Tongue (tissue), 2 donors: Measurements from ENCODE around the gene MYO7A. TPM values are rescaled to one million over a fixed set of nuclear protein-coding genes. Genes with fewer than 3 reads are reported as not detected.
"Not testable (repeated sequence)": the region's sequence is repeated elsewhere in the genome, so short reads cannot be mapped to it uniquely, and the experiment has no call there.

ENCODE experiments used
- DNase-seq: peaks from one replicate; pipeline ENCODE4 v3.0.0-alpha.2; 2015
- total RNA-seq: library from RNA; depleted of rRNA; stranded (reverse); fragments of >200 nt; gene quantifications from one replicate; pipeline ENCODE4 v1.2.3, GENCODE V29; 2014

Gene MYO7A
- total RNA-seq, 1 donor from 2014 or later: 3.9 TPM

GRCh38 chr11:77093056-77093891, 34.8 kb upstream of the MYO7A start:
- no peak for DNase-seq

- DNase-seq: peak; percentile 34
These were observed 33.8 kb upstream of the MYO7A start for GRCh38 chr11:77093987-77094840.

- no peak for DNase-seq
These were observed 33.1 kb upstream of the MYO7A start for GRCh38 chr11:77094841-77095365.

- DNase-seq: no peak
These were observed 32.2 kb upstream of the MYO7A start for GRCh38 chr11:77095551-77096490.

GRCh38 chr11:77096591-77097019, 31.4 kb upstream of the MYO7A start:
- no peak for DNase-seq

GRCh38 chr11:77097180-77097579, 30.9 kb upstream of the MYO7A start:
- not testable (repeated sequence) for DNase-seq

- no peak for DNase-seq
These were observed 27.6 kb upstream of the MYO7A start for GRCh38 chr11:77100166-77101042.

GRCh38 chr11:77101043-77101537, 27.0 kb upstream of the MYO7A start:
- no peak for DNase-seq

GRCh38 chr11:77102246-77103210, 25.5 kb upstream of the MYO7A start, which contains the start of gene OMP:
TSS of gene OMP (plus strand) at chr11:77102840. CDS start at chr11:77102840, 0 bp downstream.
- no peak for DNase-seq

GRCh38 chr11:77103319-77103718, 24.7 kb upstream of the MYO7A start:
- no peak for DNase-seq

GRCh38 chr11:77104727-77105126, 23.3 kb upstream of the MYO7A start:
- DNase-seq: no peak

- DNase-seq: no peak
These were observed 21.7 kb upstream of the MYO7A start for GRCh38 chr11:77106321-77106720.

- no peak for DNase-seq
These were observed 21.3 kb upstream of the MYO7A start for GRCh38 chr11:77106759-77107158.

GRCh38 chr11:77107950-77108349, 20.1 kb upstream of the MYO7A start:
- no peak for DNase-seq

GRCh38 chr11:77108436-77108835, 19.6 kb upstream of the MYO7A start:
- DNase-seq: no peak

GRCh38 chr11:77109236-77110019, 18.6 kb upstream of the MYO7A start:
- DNase-seq: no peak

GRCh38 chr11:77110836-77111235, 17.2 kb upstream of the MYO7A start:
- DNase-seq: no peak

- DNase-seq: no peak
These were observed 16.8 kb upstream of the MYO7A start for GRCh38 chr11:77111277-77111676.
